CD4-positive, alpha-beta T cell treated with Interleukin-17A for 1 hour (primary cell): ENCODE measurements around the gene TMEM26.

Experiments
- DNase-seq: peaks from one replicate; pipeline ENCODE4 v3.0.0-alpha.2; 2020

The TMEM26 gene

DNA sequence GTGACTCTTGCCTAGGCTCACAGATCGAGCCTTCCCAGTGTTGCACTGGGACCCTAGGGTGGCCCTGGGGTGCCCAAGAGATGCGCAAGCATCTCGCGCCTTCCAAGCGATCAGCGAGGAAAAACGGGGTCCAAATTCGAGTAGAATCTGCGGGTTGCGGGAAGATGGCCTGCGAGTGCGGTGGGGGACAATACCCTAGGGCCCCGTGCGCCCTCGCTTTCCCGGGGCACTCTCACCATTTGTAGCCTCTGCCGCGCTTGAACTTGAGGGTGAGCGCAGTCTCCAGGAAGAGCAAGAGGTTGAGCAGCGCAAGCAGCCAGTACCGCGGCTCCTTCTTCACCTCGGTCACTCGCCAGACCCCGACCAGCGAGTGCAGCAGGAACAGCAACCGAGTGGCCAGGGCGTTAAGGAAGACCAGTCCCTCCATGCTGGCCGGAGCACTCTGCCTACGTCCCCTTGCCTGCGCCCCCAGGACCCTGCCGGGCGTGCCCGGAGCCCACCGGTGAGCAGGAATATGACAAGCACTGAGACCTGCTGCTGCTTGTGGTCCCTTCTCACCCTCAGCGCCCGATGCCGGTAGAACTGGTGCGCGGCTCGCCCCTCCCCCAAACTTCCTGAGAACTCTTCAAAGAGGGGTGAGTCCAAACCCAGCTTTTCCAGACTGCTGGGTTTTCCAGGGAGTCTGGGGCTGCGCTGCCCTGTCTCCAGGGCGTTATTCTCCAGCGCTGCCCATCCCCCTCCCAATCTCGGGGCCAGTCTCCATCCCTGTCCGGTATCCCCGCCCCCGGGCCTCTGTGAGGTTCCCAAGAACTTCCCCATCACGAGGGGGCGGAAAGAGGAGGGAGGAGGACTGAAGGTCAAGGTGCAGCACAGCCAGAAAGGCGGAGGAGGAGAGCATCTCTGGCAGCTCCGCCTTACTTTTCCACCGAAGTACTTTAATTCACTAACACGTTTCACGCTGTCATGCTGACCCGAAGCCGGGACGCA is at the start of gene TMEM26:
Gene TMEM26, minus strand, starts transcription at position 727 of the 987 bp plus-strand sequence. Its CDS starts 300 bp downstream, at position 427.
- no peak for DNase-seq

DNA sequence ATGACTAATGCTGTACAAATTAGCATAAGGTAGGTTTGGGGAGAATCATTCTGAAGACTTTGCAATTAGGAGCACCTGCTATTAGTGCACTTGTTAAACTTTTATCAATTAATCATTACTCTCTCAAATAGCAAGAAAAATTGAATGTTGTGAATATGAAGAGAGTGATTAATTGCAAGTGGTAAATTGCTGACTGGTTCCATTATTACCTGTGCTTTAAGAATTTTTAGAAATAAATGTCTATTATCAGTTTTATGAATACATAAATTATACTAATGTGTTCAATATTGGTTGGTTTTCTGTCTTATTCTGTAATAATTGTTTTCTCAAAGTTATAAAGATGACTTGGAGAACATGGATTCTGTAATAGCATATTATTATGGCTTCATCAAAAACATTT is 47.3 kb upstream of the TMEM26 start:
- DNase-seq: no peak

GRCh38 chr10:61492364-61492995 is 39.3 kb upstream of the TMEM26 start:
- no peak for DNase-seq

GRCh38 chr10:61487506-61487905 is 34.3 kb upstream of the TMEM26 start:
- no peak for DNase-seq

DNA sequence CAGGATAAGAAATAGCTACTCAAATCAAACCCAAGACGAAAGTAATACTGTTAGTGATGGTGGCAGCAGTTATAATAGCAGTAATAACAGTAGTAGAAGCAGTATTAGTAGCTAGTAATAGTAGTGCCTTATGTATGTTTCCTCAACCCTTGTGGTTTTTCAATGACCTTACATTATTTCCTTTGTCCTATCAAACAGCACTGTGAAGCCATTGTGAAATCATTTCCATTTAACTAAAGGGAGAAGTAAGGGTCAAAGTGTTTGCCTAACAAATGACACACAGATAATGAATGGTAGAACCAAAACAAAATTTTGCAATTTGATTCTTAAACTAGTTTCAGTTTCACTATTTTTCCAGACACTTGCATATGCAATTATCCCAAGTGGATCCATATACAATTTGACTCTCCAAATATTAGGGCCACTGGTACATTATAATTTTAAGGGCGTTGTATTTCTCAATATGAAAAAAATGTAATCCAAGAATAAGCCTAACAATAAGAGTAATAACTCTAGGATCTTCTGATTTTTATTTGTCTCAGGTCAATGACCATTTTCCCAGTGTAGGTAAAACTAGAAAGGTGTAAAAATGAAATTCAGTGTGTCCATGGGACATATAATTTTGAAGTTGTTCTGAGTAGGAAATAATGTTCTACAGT is 33.7 kb upstream of the TMEM26 start:
- no peak for DNase-seq

- DNase-seq: no peak
Observed at GRCh38 chr10:61486251-61486650, 33.1 kb upstream of the TMEM26 start.

- DNase-seq: no peak
Observed at GRCh38 chr10:61481597-61481996, 28.4 kb upstream of the TMEM26 start.

DNA sequence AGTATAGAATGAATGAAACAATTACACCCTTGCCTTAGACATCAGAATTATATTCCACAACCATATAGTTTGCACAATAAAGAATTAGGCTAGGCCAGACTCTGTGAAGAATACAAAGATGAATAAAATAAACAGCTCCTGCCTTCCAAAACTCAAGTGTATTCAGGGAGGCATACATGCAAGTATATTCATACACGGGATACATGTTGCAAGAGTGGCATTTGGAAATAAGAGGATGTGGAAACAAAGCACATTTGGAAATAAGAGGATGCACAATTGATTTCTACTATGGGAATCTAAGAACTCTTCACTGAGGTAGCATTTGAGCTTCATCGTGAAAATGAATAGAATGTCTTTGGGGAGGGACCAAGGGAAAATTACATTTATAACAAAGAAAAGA is 27.0 kb upstream of the TMEM26 start:
- DNase-seq: no peak

GRCh38 chr10:61478621-61479312 is 25.6 kb upstream of the TMEM26 start:
- no peak for DNase-seq

- DNase-seq: no peak
Observed at GRCh38 chr10:61477451-61477850, 24.3 kb upstream of the TMEM26 start.

GRCh38 chr10:61476529-61476928 is 23.3 kb upstream of the TMEM26 start:
- no peak for DNase-seq

DNA sequence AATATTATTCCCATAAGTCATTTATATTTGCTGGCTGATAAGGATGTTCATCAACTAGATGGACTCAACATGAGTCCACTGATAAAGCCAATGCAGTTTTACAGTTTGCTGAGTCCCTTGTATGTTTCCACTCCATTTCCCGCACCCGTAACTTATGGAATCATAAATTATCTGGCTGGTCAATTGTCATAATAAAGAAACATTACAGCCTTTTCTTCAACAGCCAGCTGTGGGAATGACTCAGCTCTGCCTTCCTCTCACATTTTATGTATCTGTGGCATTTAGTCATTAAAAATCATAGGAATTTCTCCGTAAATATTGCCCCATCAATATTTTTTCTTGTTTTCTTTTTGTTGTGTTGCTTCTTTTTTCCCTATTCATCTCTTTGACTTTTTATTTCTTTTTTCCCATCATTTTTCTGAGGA is 22.3 kb upstream of the TMEM26 start:
- no peak for DNase-seq

DNA sequence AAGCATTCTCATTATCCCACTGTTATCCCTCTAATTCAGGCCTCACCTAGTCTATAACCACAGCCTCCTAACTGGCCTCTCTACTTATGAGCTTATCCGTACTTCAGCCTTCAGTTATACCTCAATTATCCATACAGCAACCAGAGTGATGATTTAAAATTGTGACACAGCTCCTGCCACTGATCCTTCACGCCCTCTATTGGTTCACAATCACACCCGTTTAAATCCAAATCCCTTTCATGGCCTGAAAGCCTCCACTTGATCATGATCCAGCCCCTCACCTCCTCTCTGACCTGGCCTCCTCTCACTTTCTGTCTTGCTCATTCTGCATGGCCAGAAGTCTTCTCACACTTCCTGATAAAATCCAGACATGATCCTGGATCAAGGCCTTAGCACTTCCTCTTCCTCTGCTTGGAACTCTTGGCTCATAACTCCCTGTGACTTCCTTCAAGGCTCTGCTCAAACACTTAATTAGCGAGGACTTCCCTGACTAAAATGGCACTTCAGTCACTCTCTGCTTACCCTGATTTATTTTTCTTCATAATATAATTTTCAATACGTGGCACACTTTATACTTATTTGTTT is 19.0 kb upstream of the TMEM26 start:
- DNase-seq: no peak

GRCh38 chr10:61471491-61471890 is 18.3 kb upstream of the TMEM26 start:
- no peak for DNase-seq

DNA sequence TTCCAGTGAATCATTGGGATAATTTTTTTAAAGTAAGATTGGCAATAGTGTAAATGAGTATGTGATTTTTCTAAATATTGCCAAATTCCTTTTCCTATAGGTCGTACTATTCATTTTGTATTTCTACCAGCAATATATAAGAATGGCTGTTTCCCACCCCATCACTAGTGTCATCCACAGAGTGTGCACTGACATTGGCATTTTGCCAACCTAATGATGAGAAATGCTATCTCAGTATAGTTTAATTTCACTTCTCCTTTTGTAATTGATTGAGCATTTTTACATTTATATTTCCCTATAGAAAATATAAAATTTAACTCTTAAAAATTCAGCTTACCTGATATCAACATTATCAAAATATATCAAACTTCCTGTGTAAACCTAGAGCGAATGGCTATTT is 17.6 kb upstream of the TMEM26 start:
- no peak for DNase-seq

DNA sequence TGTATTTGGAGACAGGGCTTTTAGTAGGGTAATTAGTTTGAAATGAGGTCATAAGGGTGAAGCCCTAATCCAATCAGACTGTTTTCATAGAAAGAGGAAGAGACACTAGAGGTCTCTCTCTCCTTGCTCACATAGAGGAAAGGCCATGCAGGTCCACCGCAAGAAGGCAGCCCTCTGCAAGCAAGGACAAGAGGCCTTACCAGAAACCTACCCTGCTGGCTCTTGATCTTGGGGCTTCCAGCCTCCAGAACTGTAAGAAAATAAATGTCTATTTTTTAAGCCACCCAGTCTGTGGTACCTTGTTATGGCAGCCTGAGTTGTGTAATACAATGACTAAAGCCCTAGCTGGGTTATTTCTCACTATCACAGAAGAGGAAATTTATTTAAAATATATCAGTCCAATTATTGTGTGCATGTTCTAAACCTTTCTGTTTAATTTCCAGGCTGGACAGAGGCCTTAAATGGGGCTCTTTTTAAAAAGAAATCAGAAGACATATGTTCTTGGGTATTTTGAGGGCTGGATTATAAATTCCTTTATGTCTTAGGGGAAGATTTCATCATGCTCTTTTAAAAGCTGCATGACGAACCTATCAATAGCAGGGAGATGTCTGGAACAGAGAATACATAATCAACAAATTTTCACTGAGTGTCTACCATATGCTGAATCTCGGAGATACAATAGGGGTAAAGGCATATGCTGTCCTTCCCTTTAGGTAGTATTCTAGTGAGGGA is 12.9 kb upstream of the TMEM26 start:
- no peak for DNase-seq

- no peak for DNase-seq
Observed at GRCh38 chr10:61465171-61465496, 12.0 kb upstream of the TMEM26 start.

GRCh38 chr10:61464461-61465170 is 11.4 kb upstream of the TMEM26 start:
- DNase-seq: no peak

DNA sequence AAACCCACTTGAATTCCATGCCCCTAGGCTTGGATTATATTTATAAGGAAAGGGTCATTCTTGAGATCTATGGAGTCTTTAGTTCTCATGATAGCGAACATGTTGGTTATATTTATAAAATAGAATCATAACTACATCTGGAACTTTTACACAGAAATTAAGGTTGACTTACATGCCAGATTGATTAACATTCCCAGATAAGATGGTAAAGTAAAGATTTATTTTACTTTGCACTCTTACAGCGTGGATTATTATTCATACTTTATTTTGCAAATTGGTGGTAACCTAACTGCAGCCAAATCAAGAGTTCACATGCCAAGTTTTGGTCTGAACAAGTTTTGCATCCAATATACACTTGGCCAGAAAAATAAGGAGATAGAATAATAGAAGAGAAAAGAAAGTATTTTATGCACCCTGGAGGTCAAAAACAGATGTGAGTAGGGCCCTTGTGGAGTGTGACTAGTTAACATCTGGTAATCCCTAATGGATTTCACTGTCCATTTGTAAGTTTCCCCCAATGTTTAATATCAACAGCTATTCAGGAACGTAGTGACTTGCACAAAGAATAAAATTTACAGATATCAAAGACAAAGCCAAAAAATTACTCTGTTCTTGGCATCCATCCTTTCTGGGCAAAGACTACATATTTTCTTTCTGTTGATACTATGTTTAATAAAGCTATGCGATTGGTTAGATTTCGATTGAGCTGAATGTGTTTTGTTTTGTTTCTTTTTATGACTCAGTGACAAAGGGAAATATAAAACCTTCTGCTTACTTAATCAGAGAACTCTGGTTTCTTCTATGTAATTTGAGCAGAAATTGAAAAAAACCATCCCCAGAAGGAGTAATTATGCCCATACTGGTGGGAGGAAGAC is 10.1 kb upstream of the TMEM26 start:
- no peak for DNase-seq

DNA sequence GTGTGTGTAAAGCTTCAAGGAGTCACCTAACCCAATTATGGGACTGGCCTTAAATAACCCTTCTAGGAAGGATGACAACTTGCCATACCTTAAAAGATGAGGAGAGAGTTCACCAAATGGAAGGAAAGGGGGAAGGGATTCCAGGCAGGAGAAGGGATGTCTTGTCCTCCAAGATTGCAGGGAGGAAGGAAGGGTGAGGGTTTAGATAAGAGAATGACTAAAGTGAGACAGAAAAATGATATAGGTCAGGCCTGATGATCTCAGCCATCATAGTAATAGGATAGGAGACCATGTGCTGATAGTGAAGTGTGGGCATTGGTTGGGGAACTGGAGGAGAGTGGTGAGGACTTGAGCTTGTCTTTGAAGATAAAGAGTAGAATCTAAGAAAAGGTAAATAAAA is 7.7 kb upstream of the TMEM26 start:
- DNase-seq: no peak
